ENCODE data around the gene SPTBN1.

- no peak for TF ChIP-seq CTCF (IDR thresholded peaks at IDR 0.05)
- TF ChIP-seq EP300 (IDR thresholded peaks at IDR 0.05), result no peak
- no peak for TF ChIP-seq POLR2A (IDR thresholded peaks at IDR 0.05)
- no peak for TF ChIP-seq POLR2AphosphoS5 (IDR thresholded peaks at IDR 0.05)
Observed at GRCh38 chr2:54513363-54513715, 57.2 kb downstream of the SPTBN1 start.

Data from gastroesophageal sphincter (tissue), 3 donors.